H54 (cell line): ENCODE results near the gene SUMO4.

Experiments used
- DNase-seq: peaks from one replicate; pipeline ENCODE4 v3.0.0; 2011; ENCODE audit warnings: low spot score, mixed read lengths; ENCODE audit not compliant: insufficient read length
- FAIRE-seq: peaks from 3 replicates; lab custom pipeline; 2011; peaks lifted over from hg19 to GRCh38; lab: Jason Lieb, UNC
- POLR2A ChIP-seq: IDR thresholded peaks from 2 replicates; pipeline ENCODE4 v1.6.1; 2011; ENCODE audit warnings: low read depth, mild to moderate bottlenecking, low read length

Gene SUMO4

DNA sequence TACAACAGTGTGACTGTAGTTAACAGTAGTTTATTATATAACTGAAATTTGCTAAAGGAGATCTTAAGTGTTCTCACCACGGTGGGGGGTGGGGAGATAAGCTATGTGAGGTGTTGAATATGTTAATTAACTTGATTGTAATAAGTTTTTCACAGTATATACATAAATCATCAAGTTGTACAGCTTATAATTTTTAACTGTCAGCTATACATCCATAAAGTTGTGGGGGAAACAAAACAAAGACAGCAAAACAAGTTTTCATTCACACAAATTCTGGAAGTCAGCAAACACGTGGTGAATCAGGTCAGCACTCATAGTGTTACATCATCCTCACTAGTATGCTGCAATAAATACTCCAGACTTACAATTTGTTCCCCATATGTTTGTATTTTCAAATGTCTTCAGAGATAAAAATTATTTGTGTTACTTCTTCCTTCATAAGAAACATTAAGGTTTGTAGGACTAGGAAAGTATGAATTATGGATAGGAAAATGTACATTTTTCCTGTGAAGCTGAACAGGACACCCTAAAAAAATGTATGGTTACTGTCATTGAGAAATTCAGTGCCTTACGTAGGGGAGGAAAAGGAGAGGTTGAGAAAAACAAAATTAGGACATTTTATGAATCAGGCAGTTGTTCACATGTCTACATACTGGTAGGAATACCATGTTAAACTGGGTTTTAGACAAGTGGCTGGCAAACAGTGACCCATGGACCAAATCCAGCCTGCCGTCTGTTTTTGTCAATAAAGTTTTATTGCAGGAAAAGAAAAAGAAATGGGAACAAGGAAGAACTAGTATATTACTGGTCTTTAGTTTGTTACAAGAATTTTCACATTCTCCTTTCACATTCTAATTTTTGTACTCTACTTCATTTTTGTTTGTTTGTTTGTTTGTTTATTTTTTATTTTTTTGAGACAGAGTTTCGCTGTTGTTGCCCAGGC, 6.0 kb downstream of the SUMO4 start:
- TF ChIP-seq POLR2A, result no peak
- FAIRE-seq, result no peak
- no peak for DNase-seq

DNA sequence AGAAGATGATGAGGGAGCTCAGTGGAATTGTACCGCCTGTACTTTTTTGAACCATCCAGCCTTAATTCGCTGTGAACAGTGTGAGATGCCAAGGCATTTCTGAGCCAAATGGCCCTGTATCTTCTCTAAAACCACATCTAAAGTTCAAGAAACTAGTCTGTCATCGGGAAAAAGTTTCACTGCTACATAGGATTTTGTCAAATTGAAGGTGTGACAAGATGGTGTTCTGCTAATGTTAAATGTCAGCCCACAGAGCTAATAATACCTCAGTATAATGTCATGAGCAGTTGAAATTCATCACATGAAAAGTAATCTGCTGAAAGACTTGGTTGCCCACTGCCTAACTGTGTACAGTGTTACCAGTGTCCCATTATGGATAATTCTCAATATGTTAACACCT, 9.6 kb downstream of the SUMO4 start:
- FAIRE-seq (no peak), DNase-seq (no peak)
- TF ChIP-seq POLR2A, result no peak

- DNase-seq (no peak), FAIRE-seq (no peak)
- no peak for TF ChIP-seq POLR2A
These were observed 10.5 kb downstream of the SUMO4 start for GRCh38 chr6:149410557-149410956.

DNA sequence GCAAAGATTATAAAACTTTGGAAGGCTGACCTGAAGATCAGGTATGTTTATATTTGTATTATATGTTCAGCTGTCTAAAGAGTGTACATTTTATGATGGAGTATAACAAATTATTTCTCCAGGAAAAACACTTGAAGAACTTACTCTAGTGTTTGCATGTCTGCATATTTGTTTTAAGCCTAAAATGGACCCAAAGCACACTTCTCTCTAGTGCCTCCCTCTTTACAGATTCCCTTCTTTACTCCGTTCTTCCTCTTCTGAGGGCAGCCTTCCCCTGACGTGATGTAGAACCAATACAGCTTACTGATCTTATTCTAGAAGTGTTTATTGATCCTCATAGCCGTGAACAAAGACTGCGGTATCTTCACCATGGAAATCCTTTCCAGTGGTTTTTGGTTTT, 13.9 kb downstream of the SUMO4 start:
- FAIRE-seq (no peak), DNase-seq (no peak)
- TF ChIP-seq POLR2A, result no peak

DNA sequence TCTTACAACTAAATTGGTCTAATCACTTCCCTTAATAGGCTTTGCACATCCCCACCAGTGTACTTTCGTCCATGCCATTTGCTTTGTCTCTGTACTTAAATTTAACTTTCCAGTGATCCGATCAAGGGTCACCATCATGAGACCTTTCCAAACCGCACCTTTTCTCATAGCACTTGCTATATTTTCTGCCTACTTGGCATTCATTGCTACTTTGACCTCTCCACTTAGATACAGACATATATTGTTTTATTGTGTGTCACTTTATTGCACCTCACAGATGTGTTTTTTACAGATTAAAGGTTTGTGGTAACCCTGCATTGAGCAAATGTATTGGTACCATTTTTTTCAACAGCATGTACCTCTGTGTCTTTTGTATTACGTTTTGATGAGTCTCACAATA, 14.8 kb downstream of the SUMO4 start:
- no peak for DNase-seq
- TF ChIP-seq POLR2A, result no peak
- FAIRE-seq, result no peak

GRCh38 chr6:149419696-149420404, 19.8 kb downstream of the SUMO4 start:
- no peak for FAIRE-seq

DNA sequence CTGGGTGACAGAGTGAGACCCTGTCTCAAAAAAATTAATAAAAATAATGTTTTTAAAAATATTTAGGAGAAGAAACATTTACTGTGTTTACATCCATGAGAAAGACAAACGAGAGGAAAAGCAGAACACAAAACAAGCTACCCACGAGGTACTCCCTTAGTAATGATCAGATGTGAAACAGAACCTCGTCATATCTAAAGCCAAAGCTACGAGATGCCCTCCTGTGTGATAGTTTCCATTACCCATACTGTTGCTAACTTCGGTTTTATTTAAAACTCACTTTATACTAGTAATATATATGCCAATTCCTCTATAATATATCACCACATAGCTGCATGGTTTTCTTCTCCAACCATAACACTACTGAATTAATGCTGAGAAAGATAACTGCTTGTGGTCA, 21.1 kb downstream of the SUMO4 start:
- DNase-seq, result no peak
- TF ChIP-seq POLR2A, result no peak
- no peak for FAIRE-seq

More at GRCh38 chr6:149419696-149420404, 19.8 kb downstream of the SUMO4 start:
- no peak for DNase-seq
- TF ChIP-seq POLR2A, result no peak

- FAIRE-seq, result no peak
- TF ChIP-seq POLR2A, result no peak
These were observed 22.5 kb downstream of the SUMO4 start for GRCh38 chr6:149422581-149422980.

DNA sequence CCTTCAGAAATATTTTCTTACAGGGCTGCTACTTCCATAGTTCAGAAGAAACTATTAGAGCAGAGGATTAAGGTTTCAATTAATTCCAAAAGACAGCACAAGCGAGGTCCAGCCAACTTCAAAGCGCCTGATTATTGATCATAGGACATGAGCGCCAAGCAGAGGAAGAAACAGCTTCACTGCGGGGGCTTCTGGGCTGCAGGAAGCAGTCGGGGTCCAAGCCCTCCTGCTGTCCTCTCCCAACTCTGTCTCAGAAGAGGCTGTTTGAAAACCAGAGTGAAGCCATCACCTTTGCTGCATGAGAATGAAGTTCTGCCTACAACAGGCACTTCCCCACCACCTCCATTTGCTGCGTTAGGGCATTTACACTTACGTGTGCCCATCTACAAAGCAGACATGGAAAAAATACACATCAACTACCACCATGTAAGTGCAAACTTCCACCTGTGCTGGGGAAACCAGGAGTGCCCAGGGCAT, 23.9 kb downstream of the SUMO4 start:
- no peak for FAIRE-seq
- no peak for TF ChIP-seq POLR2A
- no peak for DNase-seq

More at GRCh38 chr6:149422581-149422980, 22.5 kb downstream of the SUMO4 start:
- no peak for DNase-seq

DNA sequence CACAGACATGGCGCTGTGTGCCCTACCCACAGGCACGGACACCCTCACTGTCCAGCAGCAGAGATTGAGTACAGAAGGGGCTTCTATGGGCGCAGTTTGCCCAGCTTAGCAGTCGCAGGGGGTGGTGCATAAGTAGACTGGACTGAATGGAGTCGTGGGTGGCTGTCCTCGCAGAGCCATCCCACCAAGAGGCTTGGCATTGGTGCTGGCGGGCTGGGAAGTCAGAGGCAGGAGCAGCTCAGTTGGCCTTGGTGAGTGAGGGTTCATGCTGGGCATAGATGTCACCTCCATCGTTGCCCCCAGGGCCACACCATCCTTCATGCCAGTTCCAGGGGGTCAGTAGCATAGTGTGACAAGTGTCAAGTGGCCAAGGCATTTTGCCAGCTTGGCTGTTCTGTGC, 25.2 kb downstream of the SUMO4 start:
- FAIRE-seq (no peak), DNase-seq (no peak)
- no peak for TF ChIP-seq POLR2A

- DNase-seq, result no peak
- TF ChIP-seq POLR2A, result no peak
- FAIRE-seq, result no peak
These were observed 25.7 kb downstream of the SUMO4 start for GRCh38 chr6:149425754-149426153.

- no peak for FAIRE-seq
These were observed 28.5 kb downstream of the SUMO4 start for GRCh38 chr6:149428606-149429005.

GRCh38 chr6:149429427-149430360, 29.6 kb downstream of the SUMO4 start:
- DNase-seq (no peak), FAIRE-seq (no peak)
- no peak for TF ChIP-seq POLR2A

More at GRCh38 chr6:149428606-149429005, 28.5 kb downstream of the SUMO4 start:
- DNase-seq, result no peak
- TF ChIP-seq POLR2A, result no peak
